Keratinocyte (primary cell): ENCODE results near the gene MLLT10.

Source experiments
- EZH2 ChIP-seq: IDR thresholded peaks from one replicate; pipeline ENCODE4 v1.6.1; 2012; ENCODE audit warnings: inconsistent platforms, mild to moderate bottlenecking, low read length, moderate library complexity
- TF ChIP-seq, protein P1 (sequence below), 3 experiments: IDR thresholded peaks in 1 of 3; conservative IDR thresholded peaks in 1 of 3; optimal IDR thresholded peaks in 1 of 3; 2 replicates in 2 of 3; 3 replicates in 1 of 3; pipeline versions ENCODE3 to v1.5.1; 2011; ENCODE audit warnings: low read length in 3 of 3, mild to moderate bottlenecking in 3 of 3, moderate library complexity in 2 of 3, control low read depth in 1 of 3, inconsistent platforms in 1 of 3; ENCODE audit not compliant: insufficient read depth in 2 of 3; ENCODE audit errors: extremely low read depth in 1 of 3

DNA sequence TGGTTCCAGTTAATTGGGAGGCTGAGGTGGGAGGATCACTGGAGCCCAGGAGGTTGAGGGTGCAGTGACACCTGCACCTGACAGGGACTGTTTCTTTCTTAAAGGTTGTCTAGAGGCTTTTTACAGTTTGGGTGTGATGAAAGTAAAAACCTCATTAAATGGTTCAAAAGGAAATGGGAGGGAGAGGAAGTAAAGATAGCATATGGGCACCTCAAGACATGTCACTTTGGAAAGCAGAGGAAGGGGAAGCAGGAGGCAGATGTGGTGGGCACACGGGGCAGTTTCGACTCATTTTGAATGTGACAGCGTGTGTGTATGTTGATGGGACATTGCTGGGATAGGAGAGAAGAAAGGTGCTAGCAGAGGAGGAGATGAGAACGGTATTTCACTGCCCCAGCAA lies 203.1 kb downstream of the MLLT10 start:
- TF ChIP-seq, protein P1, sequence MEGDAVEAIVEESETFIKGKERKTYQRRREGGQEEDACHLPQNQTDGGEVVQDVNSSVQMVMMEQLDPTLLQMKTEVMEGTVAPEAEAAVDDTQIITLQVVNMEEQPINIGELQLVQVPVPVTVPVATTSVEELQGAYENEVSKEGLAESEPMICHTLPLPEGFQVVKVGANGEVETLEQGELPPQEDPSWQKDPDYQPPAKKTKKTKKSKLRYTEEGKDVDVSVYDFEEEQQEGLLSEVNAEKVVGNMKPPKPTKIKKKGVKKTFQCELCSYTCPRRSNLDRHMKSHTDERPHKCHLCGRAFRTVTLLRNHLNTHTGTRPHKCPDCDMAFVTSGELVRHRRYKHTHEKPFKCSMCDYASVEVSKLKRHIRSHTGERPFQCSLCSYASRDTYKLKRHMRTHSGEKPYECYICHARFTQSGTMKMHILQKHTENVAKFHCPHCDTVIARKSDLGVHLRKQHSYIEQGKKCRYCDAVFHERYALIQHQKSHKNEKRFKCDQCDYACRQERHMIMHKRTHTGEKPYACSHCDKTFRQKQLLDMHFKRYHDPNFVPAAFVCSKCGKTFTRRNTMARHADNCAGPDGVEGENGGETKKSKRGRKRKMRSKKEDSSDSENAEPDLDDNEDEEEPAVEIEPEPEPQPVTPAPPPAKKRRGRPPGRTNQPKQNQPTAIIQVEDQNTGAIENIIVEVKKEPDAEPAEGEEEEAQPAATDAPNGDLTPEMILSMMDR (optimal IDR thresholded peaks at IDR 0.05 in 1 of 3, IDR thresholded peaks at IDR 0.05 in 1 of 3, conservative IDR thresholded peaks at IDR 0.05 in 1 of 3; ENCODE audit: extremely low read depth in 1 of 3, insufficient read depth in 2 of 3, low read length in 3 of 3) = no peak
- TF ChIP-seq EZH2 = no peak
